ENCODE measurements around the gene PAXX.

Gene PAXX

GRCh38 chr9:136953771-136954269 lies 38.4 kb upstream of the PAXX start:
- DNase-seq (ENCODE audit: low read depth), result no peak

GRCh38 chr9:136954270-136955083 lies 37.7 kb upstream of the PAXX start:
- no peak for DNase-seq (ENCODE audit: low read depth)

- no peak for DNase-seq (ENCODE audit: low read depth)
These were observed 36.9 kb upstream of the PAXX start for GRCh38 chr9:136955202-136955942.

GRCh38 chr9:136955943-136956335 lies 36.3 kb upstream of the PAXX start:
- no peak for DNase-seq (ENCODE audit: low read depth)

- DNase-seq (ENCODE audit: low read depth), result no peak
These were observed 35.6 kb upstream of the PAXX start for GRCh38 chr9:136956604-136957003.

GRCh38 chr9:136957461-136957860 lies 34.8 kb upstream of the PAXX start:
- no peak for DNase-seq (ENCODE audit: low read depth)

GRCh38 chr9:136957901-136958300 lies 34.3 kb upstream of the PAXX start:
- no peak for DNase-seq (ENCODE audit: low read depth)

GRCh38 chr9:136958473-136958872 lies 33.7 kb upstream of the PAXX start:
- DNase-seq (ENCODE audit: low read depth), result no peak

GRCh38 chr9:136958898-136959850 lies 33.0 kb upstream of the PAXX start:
- DNase-seq (ENCODE audit: low read depth), result no peak

GRCh38 chr9:136960212-136960937 lies 31.8 kb upstream of the PAXX start:
- DNase-seq (ENCODE audit: low read depth), result no peak

GRCh38 chr9:136960938-136961275 lies 31.3 kb upstream of the PAXX start:
- no peak for DNase-seq (ENCODE audit: low read depth)

GRCh38 chr9:136961279-136962065 lies 30.8 kb upstream of the PAXX start:
- no peak for DNase-seq (ENCODE audit: low read depth)

- DNase-seq (ENCODE audit: low read depth), result no peak
These were observed 30.1 kb upstream of the PAXX start for GRCh38 chr9:136962163-136962562.

GRCh38 chr9:136962701-136963248 lies 29.4 kb upstream of the PAXX start:
- DNase-seq (ENCODE audit: low read depth), result no peak

GRCh38 chr9:136963341-136963740 lies 28.9 kb upstream of the PAXX start:
- DNase-seq (ENCODE audit: low read depth), result no peak

- no peak for DNase-seq (ENCODE audit: low read depth)
These were observed 28.5 kb upstream of the PAXX start for GRCh38 chr9:136963751-136964150.

- DNase-seq (ENCODE audit: low read depth), result no peak
These were observed 28.0 kb upstream of the PAXX start for GRCh38 chr9:136964171-136964689.

GRCh38 chr9:136964833-136965422 lies 27.3 kb upstream of the PAXX start:
- no peak for DNase-seq (ENCODE audit: low read depth)

- no peak for DNase-seq (ENCODE audit: low read depth)
These were observed 26.3 kb upstream of the PAXX start for GRCh38 chr9:136965771-136966484.
